Colon (tissue), 2 donors: ENCODE data around the gene CHSY1.
"Not testable (repeated sequence)": the region's sequence is repeated elsewhere in the genome, so short reads cannot be mapped to it uniquely, and the experiment has no call there.

Experiments used
- FAIRE-seq: peaks from 2 replicates; lab custom pipeline; 2012; peaks lifted over from hg19 to GRCh38; lab: Jason Lieb, UNC
- donor health status: control.
- donor health status: control.

The CHSY1 gene

GRCh38 chr15:101135532-101136166 lies 116.2 kb downstream of the CHSY1 start:
- no peak for FAIRE-seq

- FAIRE-seq = no peak
Observed at GRCh38 chr15:101134780-101135179, 117.1 kb downstream of the CHSY1 start.

GRCh38 chr15:101133751-101134261 lies 118.0 kb downstream of the CHSY1 start:
- FAIRE-seq = no peak

GRCh38 chr15:101133181-101133460 lies 118.7 kb downstream of the CHSY1 start:
- FAIRE-seq = no peak

GRCh38 chr15:101132390-101133180 lies 119.3 kb downstream of the CHSY1 start:
- FAIRE-seq = no peak

- FAIRE-seq = no peak
Observed at GRCh38 chr15:101131489-101132389, 120.1 kb downstream of the CHSY1 start.

- no peak for FAIRE-seq
Observed at GRCh38 chr15:101129851-101130380, 121.9 kb downstream of the CHSY1 start.

- FAIRE-seq = no peak
Observed at GRCh38 chr15:101128221-101129015, 123.4 kb downstream of the CHSY1 start.

- FAIRE-seq = no peak
Observed at GRCh38 chr15:101127506-101128076, 124.3 kb downstream of the CHSY1 start.

GRCh38 chr15:101126618-101127505 lies 125.0 kb downstream of the CHSY1 start:
- FAIRE-seq = no peak

GRCh38 chr15:101125881-101126428 lies 125.9 kb downstream of the CHSY1 start:
- not testable (repeated sequence) for FAIRE-seq
